Tibial nerve (tissue), 4 donors: ENCODE measurements around the gene ERBB4. TPM values are rescaled to one million over a fixed set of nuclear protein-coding genes. Genes with fewer than 3 reads are reported as not detected.

Experiments
- DNase-seq, 2 donors: peaks; one replicate each; pipeline ENCODE4 v3.0.0-alpha.2; 2019; ENCODE audit warnings: low spot score in 2 of 2
- H3K27ac ChIP-seq, 4 donors: fragments of 200-600 bp; sonication (generic) in 3 of 4; one replicate each; pipeline ENCODE4 v1.5.1; 2017 to 2019; ENCODE audit warnings: mild to moderate bottlenecking in 1 of 4
- H3K27me3 ChIP-seq, 2 donors: fragments of 200-600 bp; sonication (generic) in 1 of 2; one replicate each; pipeline versions ENCODE4 v1.5.1 to v1.6.0; 2017 to 2019
- H3K36me3 ChIP-seq, 3 donors: fragments of 200-600 bp; sonication (generic); one replicate each; pipeline ENCODE4 v1.5.1; 2018 to 2019
- H3K4me1 ChIP-seq, 4 donors: fragments of 200-600 bp; sonication (generic) in 3 of 4; one replicate each; pipeline ENCODE4 v1.5.1; 2017 to 2019
- H3K4me3 ChIP-seq, 4 donors: fragments of 200-600 bp; sonication (generic) in 3 of 4; one replicate each; pipeline ENCODE4 v1.5.1; 2017 to 2019; ENCODE audit warnings: mild to moderate bottlenecking in 1 of 4, moderate library complexity in 1 of 4
- H3K9me3 ChIP-seq, 4 donors: fragments of 200-600 bp; sonication (generic) in 3 of 4; one replicate each; pipeline ENCODE4 v1.5.1; 2017 to 2019
- EP300 ChIP-seq, 2 donors: sonication (generic); formaldehyde crosslinking; IDR thresholded peaks; one replicate each; pipeline ENCODE4 v1.6.1; 2017; ENCODE audit warnings: antibody characterized with exemption in 2 of 2, mild to moderate bottlenecking in 1 of 2
- POLR2A ChIP-seq, 2 donors: fragments of 450-650 bp; IDR thresholded peaks; one replicate each; pipeline ENCODE4 v1.6.1; 2017; ENCODE audit warnings: antibody characterized with exemption in 2 of 2, mild to moderate bottlenecking in 2 of 2, moderate library complexity in 2 of 2
- WGBS, 2 donors: methylation state at CpG; one replicate each; pipeline ENCODE4 v1.1.5; 2018; 5-methylcytosine and 5-hydroxymethylcytosine counted together
- total RNA-seq, 4 donors: library from RNA; depleted of rRNA; stranded (reverse); fragments of >200 nt; gene quantifications; one replicate each; pipeline ENCODE4 v1.1.0, GENCODE V29; 2016
- TF ChIP-seq, protein P1 (sequence below), 5 experiments: fragments of 200-600 bp in 3 of 5; fragments of 450-650 bp in 2 of 5; sonication (generic) in 3 of 5; IDR thresholded peaks; one replicate each; pipeline ENCODE4 v1.5.1; 2016 to 2019; ENCODE audit warnings: antibody characterized with exemption in 5 of 5, mild to moderate bottlenecking in 3 of 5, moderate library complexity in 2 of 5

The ERBB4 gene
- total RNA-seq, 4 donors from 2014 or later = 2.4 to 3.3 (median 2.9) TPM

DNA sequence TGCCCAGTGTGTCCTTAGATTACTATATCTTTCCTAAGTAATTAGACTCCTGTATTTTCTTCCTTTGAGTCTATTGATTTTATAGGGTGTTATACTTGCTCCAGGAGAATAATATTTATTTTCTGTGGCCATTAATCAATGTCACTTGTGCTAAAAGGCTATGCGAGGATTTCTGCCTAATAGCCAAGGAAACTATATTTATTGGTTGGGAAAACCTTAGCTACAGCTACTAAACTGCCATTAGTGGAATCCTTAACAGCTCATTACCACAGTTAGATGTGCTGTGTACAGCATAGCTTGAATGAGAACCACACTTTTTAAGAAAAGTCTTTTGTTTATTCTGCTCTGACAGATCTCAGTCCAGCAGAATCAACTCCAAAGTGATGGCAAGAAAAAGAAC is 537.3 kb downstream of the ERBB4 start:
- 19 to 23% methylated on average over 1 of the region's 1 CpG for WGBS, 2 donors

DNA sequence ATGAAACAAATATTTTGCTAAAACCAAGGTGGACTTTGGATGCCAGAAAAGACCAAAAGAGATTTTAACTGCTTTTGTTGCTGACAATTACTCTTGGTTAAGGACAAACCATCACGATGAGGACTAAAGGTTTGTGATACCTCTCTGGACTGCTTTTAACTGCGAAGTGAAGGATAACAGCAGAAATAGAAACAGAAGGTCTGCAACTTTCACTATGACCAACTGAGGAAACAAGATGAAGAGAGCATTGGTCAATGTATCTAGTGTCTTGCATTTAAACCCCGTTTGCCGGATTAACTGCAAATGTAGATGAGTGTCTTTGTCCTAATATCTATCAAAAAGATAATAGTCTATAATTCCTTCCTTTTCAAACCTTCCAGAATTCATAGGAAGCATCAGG is 541.7 kb downstream of the ERBB4 start:
- no peaks in the 10 kb centered on the region for H3K36me3 ChIP-seq
- WGBS, 2 donors = 82 to 95% methylated on average over 4 of the region's 4 CpGs
- TF ChIP-seq, protein P1, sequence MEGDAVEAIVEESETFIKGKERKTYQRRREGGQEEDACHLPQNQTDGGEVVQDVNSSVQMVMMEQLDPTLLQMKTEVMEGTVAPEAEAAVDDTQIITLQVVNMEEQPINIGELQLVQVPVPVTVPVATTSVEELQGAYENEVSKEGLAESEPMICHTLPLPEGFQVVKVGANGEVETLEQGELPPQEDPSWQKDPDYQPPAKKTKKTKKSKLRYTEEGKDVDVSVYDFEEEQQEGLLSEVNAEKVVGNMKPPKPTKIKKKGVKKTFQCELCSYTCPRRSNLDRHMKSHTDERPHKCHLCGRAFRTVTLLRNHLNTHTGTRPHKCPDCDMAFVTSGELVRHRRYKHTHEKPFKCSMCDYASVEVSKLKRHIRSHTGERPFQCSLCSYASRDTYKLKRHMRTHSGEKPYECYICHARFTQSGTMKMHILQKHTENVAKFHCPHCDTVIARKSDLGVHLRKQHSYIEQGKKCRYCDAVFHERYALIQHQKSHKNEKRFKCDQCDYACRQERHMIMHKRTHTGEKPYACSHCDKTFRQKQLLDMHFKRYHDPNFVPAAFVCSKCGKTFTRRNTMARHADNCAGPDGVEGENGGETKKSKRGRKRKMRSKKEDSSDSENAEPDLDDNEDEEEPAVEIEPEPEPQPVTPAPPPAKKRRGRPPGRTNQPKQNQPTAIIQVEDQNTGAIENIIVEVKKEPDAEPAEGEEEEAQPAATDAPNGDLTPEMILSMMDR (IDR thresholded peaks at IDR 0.05) = no peak
- TF ChIP-seq EP300 (IDR thresholded peaks at IDR 0.05) = no peak
- TF ChIP-seq POLR2A (IDR thresholded peaks at IDR 0.05) = no peak

More for the DNA sequence above, 537.3 kb downstream of the ERBB4 start:
- H3K4me3 ChIP-seq = no peak overlapping the region
- H3K9me3 ChIP-seq = no peaks in the 10 kb centered on the region
- TF ChIP-seq, protein P1 (IDR thresholded peaks at IDR 0.05) = no peak
- no peak for TF ChIP-seq POLR2A (IDR thresholded peaks at IDR 0.05)
- TF ChIP-seq EP300 (IDR thresholded peaks at IDR 0.05) = no peak
- H3K27ac ChIP-seq = no peak overlapping the region
- H3K36me3 ChIP-seq = no peaks in the 10 kb centered on the region
- H3K27me3 ChIP-seq = no peaks in the 10 kb centered on the region
- no peak for DNase-seq
- H3K4me1 ChIP-seq = no peaks in the 10 kb centered on the region

DNA sequence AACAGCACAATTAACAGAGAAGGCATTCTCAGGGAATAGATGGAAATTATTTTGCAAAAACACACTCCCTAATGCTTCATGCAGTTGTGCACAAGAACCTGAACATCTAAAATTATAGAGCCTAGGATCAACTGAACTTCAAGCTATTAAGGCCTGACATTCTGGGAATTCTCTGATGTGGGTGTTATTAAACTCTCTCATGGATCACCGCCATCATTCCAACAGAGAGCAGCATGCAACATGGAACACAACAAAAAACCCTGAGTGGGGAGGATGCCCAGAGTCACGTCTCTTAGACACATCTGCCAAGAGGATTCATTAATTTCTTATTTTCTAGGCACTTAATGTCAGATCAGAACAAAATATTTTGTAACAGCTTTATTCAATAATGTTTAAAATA is 543.8 kb downstream of the ERBB4 start:
- WGBS, 2 donors = 46 to 63% methylated on average over 2 of the region's 2 CpGs
- no peak for TF ChIP-seq EP300 (IDR thresholded peaks at IDR 0.05)
- TF ChIP-seq, protein P1 (IDR thresholded peaks at IDR 0.05) = no peak
- TF ChIP-seq POLR2A (IDR thresholded peaks at IDR 0.05) = no peak
- DNase-seq = no peak
- H3K9me3 ChIP-seq = no peaks in the 10 kb centered on the region
- no peak overlapping the region for H3K27ac ChIP-seq
- no peaks in the 10 kb centered on the region for H3K27me3 ChIP-seq
- H3K36me3 ChIP-seq = no peaks in the 10 kb centered on the region
- no peaks in the 10 kb centered on the region for H3K4me1 ChIP-seq
- no peak overlapping the region for H3K4me3 ChIP-seq

More for the DNA sequence above, 541.7 kb downstream of the ERBB4 start:
- Histone ChIP-seq H3K4me3 (no peak overlapping the region), H3K4me1 (no peaks in the 10 kb centered on the region), H3K27ac (no peak overlapping the region), H3K27me3 (no peaks in the 10 kb centered on the region), H3K9me3 (no peaks in the 10 kb centered on the region)
- DNase-seq = no peak

DNA sequence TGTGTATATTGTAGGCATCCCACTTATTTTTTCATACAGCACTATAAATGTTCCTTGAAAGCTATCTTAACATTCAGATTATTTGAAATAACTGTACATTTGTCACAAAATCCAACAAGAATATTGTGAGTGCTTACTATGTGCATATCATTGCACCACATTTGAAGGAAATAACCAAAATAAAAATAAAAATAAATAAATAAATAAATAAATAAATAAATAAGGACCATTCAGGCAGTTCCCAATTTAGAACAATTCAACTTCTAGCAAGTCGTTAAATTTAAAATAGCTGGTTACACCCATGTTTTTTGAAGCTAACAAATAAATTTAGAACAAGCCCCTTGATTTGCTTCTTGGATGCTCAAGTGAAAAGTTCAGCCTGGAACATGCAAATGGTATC is 548.3 kb downstream of the ERBB4 start:
- H3K27me3 ChIP-seq = no peaks in the 10 kb centered on the region
- H3K36me3 ChIP-seq = no peaks in the 10 kb centered on the region
- no peaks in the 10 kb centered on the region for H3K4me1 ChIP-seq
- H3K9me3 ChIP-seq = no peaks in the 10 kb centered on the region
- TF ChIP-seq POLR2A (IDR thresholded peaks at IDR 0.05) = no peak
- 53 to 65% methylated on average over 1 of the region's 1 CpG for WGBS, 2 donors
- no peak overlapping the region for H3K4me3 ChIP-seq
- H3K27ac ChIP-seq = no peak overlapping the region
- no peak for DNase-seq

DNA sequence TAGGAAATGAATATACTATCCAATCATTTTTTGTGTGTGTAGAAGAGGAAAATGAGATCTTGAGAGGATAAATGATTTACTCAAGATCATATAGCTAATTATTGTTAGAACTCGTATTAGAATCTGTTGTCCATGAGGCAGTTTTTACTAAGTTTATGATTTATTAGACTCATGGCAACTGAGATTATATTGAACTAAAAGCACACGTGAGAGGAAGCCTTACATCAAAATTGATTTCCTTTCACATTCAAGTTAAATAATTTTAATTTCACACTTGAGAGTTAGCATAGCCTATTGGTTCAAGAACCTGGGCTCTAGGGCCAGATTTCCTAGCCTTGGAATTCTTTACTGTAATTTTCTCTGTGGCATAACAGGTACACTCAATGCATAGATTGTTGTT is 552.3 kb downstream of the ERBB4 start:
- Histone ChIP-seq H3K27me3 (no peaks in the 10 kb centered on the region), H3K9me3 (no peaks in the 10 kb centered on the region), H3K4me1 (no peaks in the 10 kb centered on the region), H3K4me3 (no peak overlapping the region), H3K27ac (no peak overlapping the region), H3K36me3 (no peaks in the 10 kb centered on the region)
- WGBS, 2 donors = 57 to 67% methylated on average over 2 of the region's 2 CpGs
- DNase-seq = no peak
- TF ChIP-seq EP300 (IDR thresholded peaks at IDR 0.05) = no peak
- TF ChIP-seq, protein P1 (IDR thresholded peaks at IDR 0.05) = no peak
- no peak for TF ChIP-seq POLR2A (IDR thresholded peaks at IDR 0.05)

DNA sequence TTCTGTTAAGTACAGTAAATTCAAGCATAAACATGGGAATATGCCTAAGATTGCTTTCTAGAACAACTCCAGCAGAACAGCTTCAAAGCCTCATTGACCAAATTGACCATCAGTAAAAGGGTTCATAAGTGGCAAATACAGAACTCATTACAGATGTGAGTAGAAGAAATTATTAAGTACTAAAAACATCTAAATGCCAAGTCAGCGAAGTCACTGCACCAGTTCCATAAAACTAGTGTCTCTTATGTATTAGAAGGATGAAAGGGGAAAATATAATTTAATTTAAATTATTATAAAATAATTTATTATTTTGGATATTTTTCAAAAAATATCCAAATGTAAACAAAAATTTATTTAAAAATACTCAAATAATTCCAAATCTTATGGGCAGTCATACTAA is 553.2 kb downstream of the ERBB4 start:
- no peaks in the 10 kb centered on the region for H3K9me3 ChIP-seq
- no peaks in the 10 kb centered on the region for H3K27me3 ChIP-seq
- no peak for DNase-seq
- H3K27ac ChIP-seq = no peak overlapping the region
- 85 to 90% methylated on average over 1 of the region's 1 CpG for WGBS, 2 donors
- TF ChIP-seq EP300 (IDR thresholded peaks at IDR 0.05) (no peak), POLR2A (IDR thresholded peaks at IDR 0.05) (no peak)
- TF ChIP-seq, protein P1 (IDR thresholded peaks at IDR 0.05) = no peak
- no peak overlapping the region for H3K4me3 ChIP-seq
- H3K36me3 ChIP-seq = no peaks in the 10 kb centered on the region
- no peaks in the 10 kb centered on the region for H3K4me1 ChIP-seq
